Ovary (tissue), 9 donors: Measurements from ENCODE around the gene MMEL1. TPM values are rescaled to one million over a fixed set of nuclear protein-coding genes. Genes with fewer than 3 reads are reported as not detected.
A peak's percentile ranks its signal among the peaks of the same experiment; 100 is the strongest.

Source experiments
- DNase-seq, 5 donors: peaks; one replicate each; pipeline ENCODE4 v3.0.0-alpha.2; 2019 to 2020
- H3K27ac ChIP-seq, 2 donors: fragments of 200-600 bp; one replicate each; pipeline versions ENCODE4 v1.5.1 to v1.8.0; 2019 to 2022
- H3K27me3 ChIP-seq: fragments of 200-600 bp; one replicate; pipeline ENCODE4 v1.8.0; 2022
- H3K36me3 ChIP-seq: fragments of 200-600 bp; sonication (generic); one replicate; pipeline ENCODE4 v1.5.1; 2019
- H3K4me1 ChIP-seq: one replicate; pipeline ENCODE4 v1.8.1; 2013; ENCODE audit warnings: mild to moderate bottlenecking, moderate library complexity; ENCODE audit not compliant: insufficient read depth
- H3K4me3 ChIP-seq: fragments of 200-600 bp; sonication (generic); one replicate; pipeline ENCODE4 v1.5.1; 2017
- H3K9me3 ChIP-seq, 2 donors: fragments of 200-600 bp in 1 of 2; sonication (generic) in 1 of 2; one replicate each; pipeline versions ENCODE4 v1.5.1 to v1.8.1; 2013 to 2019; ENCODE audit warnings: mild to moderate bottlenecking in 1 of 2, moderate library complexity in 1 of 2
- EP300 ChIP-seq: sonication (generic); formaldehyde crosslinking; IDR thresholded peaks from one replicate; pipeline ENCODE4 v1.6.1; 2017; ENCODE audit warnings: antibody characterized with exemption
- POLR2A ChIP-seq: fragments of 450-650 bp; IDR thresholded peaks from one replicate; pipeline ENCODE4 v1.6.1; 2017; ENCODE audit warnings: antibody characterized with exemption, mild to moderate bottlenecking, moderate library complexity
- WGBS, 3 donors: extraction: QIAGEN DNeasy Blood & Tissue Kit in 1 of 3; methylation state at CpG; one replicate each; pipeline versions ENCODE4 v1.1.5 to v1.1.7; 2013 to 2017; 5-methylcytosine and 5-hydroxymethylcytosine counted together
- intact Hi-C, 4 donors: fragments of 100-400 bp; cut with DNase I; formaldehyde crosslinking; loops; one replicate each; pipeline versions ENCODE4 v1.11.0 to v1.15.1; 2022 to 2023
- polyA plus RNA-seq, 2 donors: library from polyadenylated mRNA; stranded (reverse); fragments of 200-250 nt in 1 of 2; fragments of 350-450 nt in 1 of 2; fragmentation: Illumina TruSeq in 1 of 2; extraction: RNeasy Lipid Tissue Mini Kit (QIAGEN cat#74804) in 1 of 2; gene quantifications; one replicate each; pipeline ENCODE4 v1.2.3, GENCODE V29; 2013 to 2014
- total RNA-seq, 7 donors: library from RNA; depleted of rRNA in 2 of 7; stranded (reverse); fragments of >200 nt in 2 of 7; fragmentation: NEBNext Ultra II Directional in 3 of 7; extraction: Animal tissue kit (Norgen Biotek cat#: 25700) in 3 of 7; gene quantifications; one replicate each; pipeline versions ENCODE4 v1.1.0 to v1.2.4, GENCODE V29; 2016 to 2023
- TF ChIP-seq, protein P1 (sequence below), 3 donors: fragments of 450-650 bp in 2 of 3; fragments of 200-600 bp in 1 of 3; IDR thresholded peaks; one replicate each; pipeline versions ENCODE4 v1.5.1 to v1.8.0; 2016 to 2022; ENCODE audit warnings: antibody characterized with exemption in 3 of 3, mild to moderate bottlenecking in 1 of 3
- donor health status: DM: no; HTN: no; CAD: no; lungs with moderate emphysema.
- donor health status: DM: no; HTN: no; CAD: no.
- donor health status: Bipolar disorder and iron deficiency.
- donor health status: DM: yes; HTN: yes; CAD: no.
- donor health status: DM: no; HTN: no; CAD: no.
- donor health status: DM: yes; HTN: yes; CAD: no.

Gene MMEL1
- total and polyA plus RNA-seq, 9 donors: 0.42 to 7.9 (median 1.1) TPM; not detected in 3

DNA sequence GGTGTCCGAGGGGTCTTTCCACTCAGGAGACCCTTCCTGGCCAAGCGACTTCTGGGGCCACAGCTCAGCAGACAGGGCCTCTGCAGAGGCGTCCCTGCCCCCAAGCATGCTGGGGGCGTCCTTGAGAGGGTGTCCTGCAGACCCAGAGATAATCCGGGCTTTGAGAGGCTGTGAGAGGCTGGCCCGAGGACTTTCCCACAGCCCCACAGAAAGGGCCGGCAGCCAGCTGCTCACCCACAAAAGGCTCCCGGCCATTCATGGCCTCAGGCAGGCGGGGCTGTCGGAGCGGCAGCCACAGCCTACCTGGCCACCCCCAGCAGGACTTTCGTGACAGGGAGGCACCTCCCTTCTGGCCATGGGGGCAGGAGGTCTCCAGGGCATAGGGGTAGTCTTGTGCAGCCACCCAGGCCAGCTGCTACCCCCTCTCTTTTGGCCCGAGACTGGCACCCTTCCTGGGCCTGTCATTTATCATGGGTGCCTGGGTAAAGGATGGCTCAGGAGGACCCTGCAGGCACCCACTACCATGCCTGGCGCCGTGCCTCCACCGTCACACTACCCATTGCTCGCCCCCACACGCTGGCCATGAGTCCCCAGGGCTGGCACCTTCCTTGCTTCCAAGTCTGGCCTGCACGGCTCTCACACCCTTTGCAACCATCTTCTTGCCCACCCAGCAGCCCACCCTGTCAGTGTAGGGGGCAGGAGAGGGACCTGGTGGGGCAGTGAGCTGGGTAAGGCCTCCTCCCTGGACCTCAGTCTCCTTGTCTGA, 87.8 kb downstream of the MMEL1 start:
- Histone ChIP-seq H3K4me3 (no peak overlapping the region), H3K36me3 (no peaks in the 10 kb centered on the region), H3K9me3 (no peaks in the 10 kb centered on the region), H3K27me3 (no peaks in the 10 kb centered on the region), H3K27ac (peak overlapping the region in 1 of 2 donors; percentile 29), H3K4me1 (peaks cover 21% of the 10 kb centered on the region)
- DNase-seq: no peak
- intact Hi-C loops: loop anchor here in 3 of 4 donors (5.0 to 10.0 kb wide), 2 partner anchors 128 to 370 kb away; no protein-coding TSS in a partner anchor
- WGBS, 3 donors: 45 to 60% (median 56%) methylated on average over 19 of the region's 19 CpGs
- TF ChIP-seq, protein P1, sequence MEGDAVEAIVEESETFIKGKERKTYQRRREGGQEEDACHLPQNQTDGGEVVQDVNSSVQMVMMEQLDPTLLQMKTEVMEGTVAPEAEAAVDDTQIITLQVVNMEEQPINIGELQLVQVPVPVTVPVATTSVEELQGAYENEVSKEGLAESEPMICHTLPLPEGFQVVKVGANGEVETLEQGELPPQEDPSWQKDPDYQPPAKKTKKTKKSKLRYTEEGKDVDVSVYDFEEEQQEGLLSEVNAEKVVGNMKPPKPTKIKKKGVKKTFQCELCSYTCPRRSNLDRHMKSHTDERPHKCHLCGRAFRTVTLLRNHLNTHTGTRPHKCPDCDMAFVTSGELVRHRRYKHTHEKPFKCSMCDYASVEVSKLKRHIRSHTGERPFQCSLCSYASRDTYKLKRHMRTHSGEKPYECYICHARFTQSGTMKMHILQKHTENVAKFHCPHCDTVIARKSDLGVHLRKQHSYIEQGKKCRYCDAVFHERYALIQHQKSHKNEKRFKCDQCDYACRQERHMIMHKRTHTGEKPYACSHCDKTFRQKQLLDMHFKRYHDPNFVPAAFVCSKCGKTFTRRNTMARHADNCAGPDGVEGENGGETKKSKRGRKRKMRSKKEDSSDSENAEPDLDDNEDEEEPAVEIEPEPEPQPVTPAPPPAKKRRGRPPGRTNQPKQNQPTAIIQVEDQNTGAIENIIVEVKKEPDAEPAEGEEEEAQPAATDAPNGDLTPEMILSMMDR (IDR thresholded peaks at IDR 0.05): no peak
- TF ChIP-seq EP300 (no peak), POLR2A (no peak)

DNA sequence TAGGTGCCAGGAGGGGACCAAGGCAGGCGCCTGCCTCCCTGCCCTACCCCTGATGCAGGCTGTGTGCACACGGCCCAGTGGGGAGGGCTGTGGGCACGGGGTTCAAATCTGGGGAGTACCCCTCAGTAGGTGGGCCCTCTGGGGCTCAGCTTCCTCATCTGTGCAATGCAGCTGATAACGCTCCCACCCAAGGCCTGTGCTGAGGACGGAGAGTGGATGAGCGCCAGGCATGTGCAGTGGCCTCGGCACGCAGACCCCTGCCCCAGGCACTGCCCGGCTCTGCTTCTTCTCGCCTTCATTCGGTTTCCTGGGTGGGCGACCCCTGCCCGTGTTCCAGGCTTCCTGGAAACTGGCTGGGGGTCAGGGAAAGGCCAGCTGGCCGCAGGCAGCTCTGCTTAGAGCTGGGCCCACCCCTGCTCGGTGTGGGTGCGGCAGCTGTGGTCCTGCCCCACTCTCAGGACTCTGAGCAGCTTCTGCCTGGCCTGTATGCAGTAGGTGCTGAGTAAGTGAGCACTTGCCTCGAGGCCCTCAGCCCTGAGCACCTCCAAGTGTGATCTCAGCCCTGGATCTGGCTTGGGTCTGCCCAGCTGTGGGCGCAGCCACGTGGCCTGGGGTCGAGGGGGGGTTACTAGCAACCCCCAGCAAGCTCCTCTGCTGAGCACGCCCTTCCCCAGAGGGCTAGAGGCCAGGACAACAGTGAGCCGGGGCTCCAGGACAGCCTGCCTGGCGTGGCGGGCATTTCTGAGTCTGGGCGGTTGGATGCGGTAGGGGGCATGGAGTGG, 88.5 kb downstream of the MMEL1 start:
- TF ChIP-seq EP300 (no peak), POLR2A (no peak)
- TF ChIP-seq, protein P1 (IDR thresholded peaks at IDR 0.05): no peak
- no peaks in the 10 kb centered on the region for H3K36me3 ChIP-seq
- intact Hi-C loops: loop anchor here in 1 of 4 donors (10.0 kb wide), 1 partner anchor 369 kb away; no protein-coding TSS in a partner anchor
- 35 to 47% (median 36%) methylated on average over 22 to 26 of the region's 26 CpGs for WGBS, 3 donors
- peaks cover 21% of the 10 kb centered on the region for H3K4me1 ChIP-seq
- no peak for DNase-seq
- H3K4me3 ChIP-seq: no peak overlapping the region
- H3K27me3 ChIP-seq: no peaks in the 10 kb centered on the region
- no peaks in the 10 kb centered on the region for H3K9me3 ChIP-seq
- no peak overlapping the region for H3K27ac ChIP-seq

DNA sequence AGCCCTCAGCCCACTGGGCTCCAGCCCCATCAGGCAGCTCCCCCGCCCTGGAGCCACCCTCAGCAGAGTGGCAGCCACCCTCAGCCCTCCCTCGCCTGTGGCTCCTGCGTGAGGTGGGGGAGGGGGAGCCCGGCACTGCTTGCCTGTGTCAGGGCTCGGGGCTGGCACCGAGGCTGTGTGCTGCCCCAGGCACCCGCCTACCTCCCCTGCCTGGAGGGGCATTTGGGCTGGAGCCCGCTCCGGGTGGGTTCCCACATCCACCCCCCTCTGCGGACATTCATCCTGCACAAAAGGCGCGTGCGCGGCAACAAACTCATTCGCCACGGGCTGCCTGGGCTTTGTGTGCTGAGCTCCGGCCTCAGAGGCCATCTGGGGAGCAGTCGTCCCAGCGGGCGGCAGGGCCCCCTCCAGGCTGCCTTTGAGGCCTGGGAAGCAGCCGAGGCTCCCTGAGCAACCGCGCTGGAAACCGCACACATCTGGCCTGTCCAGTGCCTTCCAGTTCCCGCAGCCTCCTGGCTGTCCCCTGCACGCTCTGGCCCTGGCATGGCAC, 89.2 kb downstream of the MMEL1 start:
- Histone ChIP-seq H3K27me3 (no peaks in the 10 kb centered on the region), H3K4me1 (peaks cover 21% of the 10 kb centered on the region), H3K9me3 (no peaks in the 10 kb centered on the region), H3K27ac (no peak overlapping the region), H3K4me3 (no peak overlapping the region), H3K36me3 (no peaks in the 10 kb centered on the region)
- intact Hi-C loops: loop anchor here in 1 of 4 donors (10.0 kb wide), 1 partner anchor 369 kb away; no protein-coding TSS in a partner anchor
- no peak for DNase-seq
- WGBS, 3 donors: 32 to 59% (median 56%) methylated on average over 25 to 26 of the region's 26 CpGs
- TF ChIP-seq POLR2A (no peak), EP300 (no peak)
- TF ChIP-seq, protein P1 (IDR thresholded peaks at IDR 0.05): no peak

DNA sequence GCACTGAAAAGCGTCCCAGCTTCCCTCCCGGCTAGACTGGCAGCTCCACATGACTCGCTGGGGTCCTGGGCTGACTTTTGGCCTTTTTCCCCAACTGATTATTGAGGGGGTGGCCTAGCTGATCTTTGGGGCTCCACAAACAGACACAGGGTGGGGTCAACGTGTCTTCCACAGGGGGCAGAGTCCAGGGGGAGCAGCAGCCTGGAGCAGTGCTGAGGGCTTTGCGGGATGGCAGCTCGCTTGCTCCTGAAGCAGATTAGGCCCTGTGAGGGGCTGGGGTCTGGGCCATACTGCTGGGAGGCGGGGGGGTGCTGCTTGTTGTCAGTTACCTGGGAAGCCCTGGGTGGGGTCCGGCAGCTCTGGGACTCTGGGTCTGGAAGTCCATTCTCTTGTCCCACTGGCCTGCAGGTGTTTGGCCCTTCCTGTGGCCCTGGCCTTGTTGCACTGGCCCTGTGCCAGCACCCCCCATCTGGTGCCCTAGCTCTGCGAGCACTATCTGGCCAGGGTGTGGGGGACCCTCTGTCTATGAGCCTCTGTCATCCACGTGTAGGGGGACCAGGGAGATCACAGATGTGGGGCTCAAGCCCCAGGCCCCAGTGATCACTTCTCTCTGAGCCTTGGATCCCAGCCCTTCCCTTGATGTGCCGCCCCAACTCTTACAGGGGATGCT, 90.4 kb downstream of the MMEL1 start:
- Histone ChIP-seq H3K27me3 (no peaks in the 10 kb centered on the region), H3K27ac (no peak overlapping the region), H3K9me3 (no peaks in the 10 kb centered on the region), H3K4me3 (no peak overlapping the region), H3K36me3 (no peaks in the 10 kb centered on the region), H3K4me1 (peaks cover 16% of the 10 kb centered on the region)
- DNase-seq: no peak
- 78 to 85% (median 80%) methylated on average over 11 of the region's 11 CpGs for WGBS, 3 donors
- intact Hi-C loops: loop anchor here in 1 of 4 donors (10.0 kb wide), 1 partner anchor 368 kb away; no protein-coding TSS in a partner anchor
- TF ChIP-seq, protein P1 (IDR thresholded peaks at IDR 0.05): no peak
- TF ChIP-seq EP300 (no peak), POLR2A (no peak)
